ENCODE results near the gene TGM5.
"Not testable (repeated sequence)": the region's sequence is repeated elsewhere in the genome, so short reads cannot be mapped to it uniquely, and the experiment has no call there.

The TGM5 gene

GRCh38 chr15:43275740-43276562 lies 9.2 kb upstream of the TGM5 start:
- no peak for DNase-seq

GRCh38 chr15:43274136-43274535 lies 7.4 kb upstream of the TGM5 start:
- DNase-seq, result no peak

GRCh38 chr15:43273243-43273642 lies 6.5 kb upstream of the TGM5 start:
- no peak for DNase-seq

GRCh38 chr15:43271908-43272307 lies 5.2 kb upstream of the TGM5 start:
- not testable (repeated sequence) for DNase-seq

GRCh38 chr15:43270676-43271306 lies 4.1 kb upstream of the TGM5 start:
- peak; percentile 65 for DNase-seq

- DNase-seq, result no peak
Observed at GRCh38 chr15:43270113-43270665, 3.5 kb upstream of the TGM5 start.

GRCh38 chr15:43268111-43269105 lies 1.7 kb upstream of the TGM5 start:
- no peak for DNase-seq

GRCh38 chr15:43267439-43267838 lies 711 bp upstream of the TGM5 start:
- no peak for DNase-seq

GRCh38 chr15:43266386-43266785 lies 342 bp downstream of the TGM5 start:
- DNase-seq, result no peak

GRCh38 chr15:43260011-43260615 lies 6.6 kb downstream of the TGM5 start:
- DNase-seq, result no peak

GRCh38 chr15:43258781-43259180 lies 7.9 kb downstream of the TGM5 start:
- DNase-seq, result no peak

- DNase-seq, result no peak
Observed at GRCh38 chr15:43256341-43256740, 10.4 kb downstream of the TGM5 start.

GRCh38 chr15:43255376-43255775 lies 11.4 kb downstream of the TGM5 start:
- DNase-seq, result no peak

GRCh38 chr15:43253431-43254403 lies 13.0 kb downstream of the TGM5 start:
- DNase-seq, result peak; percentile 56

GRCh38 chr15:43251871-43252250 lies 14.9 kb downstream of the TGM5 start:
- no peak for DNase-seq

- DNase-seq, result no peak
Observed at GRCh38 chr15:43251185-43251870, 15.4 kb downstream of the TGM5 start.

- no peak for DNase-seq
Observed at GRCh38 chr15:43250785-43251184, 15.9 kb downstream of the TGM5 start.

GRCh38 chr15:43249699-43250203 lies 17.0 kb downstream of the TGM5 start:
- peak; percentile 14 for DNase-seq

GRCh38 chr15:43249236-43249635 lies 17.5 kb downstream of the TGM5 start:
- no peak for DNase-seq

GRCh38 chr15:43246261-43246774 lies 20.4 kb downstream of the TGM5 start:
- DNase-seq, result no peak
